ENCODE measurements around the gene CARD11.

Gene CARD11

DNA sequence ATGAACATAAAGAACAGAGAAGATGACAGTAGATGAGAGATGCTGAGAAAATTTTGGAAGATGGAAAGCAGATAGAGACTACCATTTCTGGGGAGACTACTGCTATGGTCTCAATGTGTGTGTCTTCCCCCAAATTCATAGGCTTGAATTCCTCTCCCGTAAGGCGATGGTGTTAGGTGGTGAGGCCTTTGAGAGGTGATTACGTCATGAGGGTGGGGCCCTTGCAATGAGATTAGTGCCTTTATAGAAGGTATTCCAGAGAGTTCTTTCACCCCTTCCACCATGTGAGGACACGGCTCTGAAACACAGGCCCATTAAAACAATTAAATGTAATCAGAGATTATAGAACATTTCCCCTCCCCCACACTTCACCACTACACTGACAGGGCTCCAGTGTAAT is 23.9 kb downstream of the CARD11 start:
- no peak overlapping the region for H3K27ac ChIP-seq
- TF ChIP-seq, protein P1, sequence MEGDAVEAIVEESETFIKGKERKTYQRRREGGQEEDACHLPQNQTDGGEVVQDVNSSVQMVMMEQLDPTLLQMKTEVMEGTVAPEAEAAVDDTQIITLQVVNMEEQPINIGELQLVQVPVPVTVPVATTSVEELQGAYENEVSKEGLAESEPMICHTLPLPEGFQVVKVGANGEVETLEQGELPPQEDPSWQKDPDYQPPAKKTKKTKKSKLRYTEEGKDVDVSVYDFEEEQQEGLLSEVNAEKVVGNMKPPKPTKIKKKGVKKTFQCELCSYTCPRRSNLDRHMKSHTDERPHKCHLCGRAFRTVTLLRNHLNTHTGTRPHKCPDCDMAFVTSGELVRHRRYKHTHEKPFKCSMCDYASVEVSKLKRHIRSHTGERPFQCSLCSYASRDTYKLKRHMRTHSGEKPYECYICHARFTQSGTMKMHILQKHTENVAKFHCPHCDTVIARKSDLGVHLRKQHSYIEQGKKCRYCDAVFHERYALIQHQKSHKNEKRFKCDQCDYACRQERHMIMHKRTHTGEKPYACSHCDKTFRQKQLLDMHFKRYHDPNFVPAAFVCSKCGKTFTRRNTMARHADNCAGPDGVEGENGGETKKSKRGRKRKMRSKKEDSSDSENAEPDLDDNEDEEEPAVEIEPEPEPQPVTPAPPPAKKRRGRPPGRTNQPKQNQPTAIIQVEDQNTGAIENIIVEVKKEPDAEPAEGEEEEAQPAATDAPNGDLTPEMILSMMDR (conservative IDR thresholded peaks at IDR 0.05): no peak
- no peak for TF ChIP-seq ZFX (IDR thresholded peaks at IDR 0.05)

DNA sequence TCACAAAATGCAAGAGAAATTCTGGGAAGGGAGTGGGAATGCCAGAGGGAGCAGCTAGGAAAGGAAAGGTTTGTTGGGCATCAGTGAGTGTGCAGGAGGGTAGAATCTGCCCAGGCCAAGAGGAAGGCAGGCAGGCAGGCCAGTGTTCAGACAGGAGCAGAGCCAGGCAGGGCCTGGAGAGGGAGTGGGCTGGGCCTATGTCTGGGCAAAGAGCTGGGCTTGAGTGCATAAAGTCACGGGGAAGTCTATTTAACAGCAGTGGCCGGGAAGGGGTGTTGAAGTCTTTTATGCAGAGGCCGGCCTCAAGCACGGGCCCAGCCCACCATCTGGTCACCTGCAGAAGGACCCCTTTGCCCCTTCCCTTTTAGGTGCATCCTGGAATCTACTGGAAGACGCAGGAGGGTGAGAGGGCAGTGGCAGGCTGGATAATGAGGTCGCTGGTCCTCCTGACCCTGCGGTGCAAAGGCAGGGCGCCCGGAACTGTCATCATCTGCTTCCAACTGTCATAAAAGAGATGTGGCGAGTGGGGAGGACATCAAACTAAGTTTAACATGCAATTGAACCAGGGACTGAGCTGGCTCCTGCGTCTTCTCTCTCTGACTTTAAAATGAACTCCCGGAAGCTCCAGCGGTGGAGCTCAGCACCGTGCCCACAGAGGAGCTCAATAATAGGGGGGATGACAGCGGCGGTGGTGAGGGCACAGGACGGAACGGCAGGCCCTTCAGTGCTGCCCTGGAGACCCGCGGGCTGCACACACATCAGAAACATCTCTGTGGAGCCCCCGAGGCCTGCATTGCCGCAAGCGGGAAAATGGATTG is 29.5 kb downstream of the CARD11 start:
- TF ChIP-seq ZFX (IDR thresholded peaks at IDR 0.05): no peak
- TF ChIP-seq, protein P1 (conservative IDR thresholded peaks at IDR 0.05): no peak
- H3K27ac ChIP-seq: no peak overlapping the region

DNA sequence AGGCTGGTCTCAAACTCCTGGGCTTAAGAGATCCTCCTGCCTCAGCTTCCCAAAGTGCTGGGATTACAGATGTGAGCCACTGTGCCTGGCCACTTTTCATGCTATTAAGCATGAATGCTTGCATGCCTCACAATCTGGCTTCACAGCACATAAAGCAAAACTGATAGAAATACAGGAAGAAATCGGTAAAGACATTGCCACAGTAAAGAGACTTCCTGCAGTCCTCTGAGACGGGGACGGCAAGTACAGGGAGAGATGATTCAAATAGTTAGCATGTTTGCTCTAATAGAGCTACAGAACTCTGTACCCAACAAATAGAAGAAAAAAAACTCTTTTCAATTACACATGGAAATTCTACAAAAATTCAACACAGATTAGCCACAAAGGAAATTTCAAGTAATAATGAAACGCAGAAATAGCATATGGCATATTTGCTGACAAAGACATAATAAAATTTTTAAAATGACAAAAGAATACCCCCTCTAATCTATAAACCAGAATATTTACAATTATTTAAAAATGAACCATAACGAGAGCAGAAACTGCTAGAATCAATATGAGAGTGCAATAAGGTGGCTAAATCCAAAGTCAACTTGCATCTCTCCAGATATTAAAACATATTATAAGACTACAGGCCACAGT is 32.3 kb downstream of the CARD11 start:
- no peak for TF ChIP-seq ZFX (IDR thresholded peaks at IDR 0.05)
- TF ChIP-seq, protein P1 (conservative IDR thresholded peaks at IDR 0.05): no peak
- H3K27ac ChIP-seq: no peak overlapping the region

DNA sequence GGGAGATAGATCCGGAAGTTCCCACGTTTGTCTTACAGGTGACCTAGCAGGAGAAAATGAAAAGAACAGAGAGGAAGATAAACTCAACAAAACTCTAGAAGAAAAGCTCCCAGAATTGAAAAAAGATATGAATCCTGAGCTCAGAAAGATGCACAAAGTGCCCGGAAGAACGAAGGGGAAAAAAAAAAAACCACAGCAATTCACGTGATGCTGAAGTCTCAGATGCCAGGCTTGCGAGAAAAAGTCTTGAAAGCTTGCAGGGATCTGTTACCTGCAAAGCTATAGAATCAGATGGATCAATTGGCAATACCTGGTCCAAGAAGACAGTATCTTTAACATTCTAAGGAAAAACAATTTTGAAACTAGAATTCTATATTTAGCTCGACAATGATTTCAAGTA is 33.5 kb downstream of the CARD11 start:
- TF ChIP-seq, protein P1 (conservative IDR thresholded peaks at IDR 0.05): no peak
- TF ChIP-seq ZFX (IDR thresholded peaks at IDR 0.05): no peak
- H3K27ac ChIP-seq: no peak overlapping the region

DNA sequence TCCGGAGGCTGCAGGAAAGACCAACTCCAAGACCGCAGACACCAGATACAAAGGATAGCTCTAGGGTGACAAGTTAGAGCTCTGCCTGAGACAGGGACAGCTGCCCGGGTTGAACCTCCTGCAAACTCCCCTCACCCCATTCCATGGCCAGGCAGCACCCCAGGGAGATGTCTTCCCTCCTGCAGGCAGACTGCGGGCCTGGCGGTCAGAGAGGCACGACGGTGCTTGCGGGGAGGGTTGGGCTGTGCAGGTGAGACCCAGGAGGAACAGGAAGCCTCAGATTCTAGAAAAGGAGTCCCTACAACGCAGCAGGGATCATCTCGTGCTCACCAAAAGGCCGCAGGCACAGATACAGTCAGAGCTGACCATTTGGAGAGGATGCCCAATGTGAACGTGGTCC is 34.6 kb downstream of the CARD11 start:
- TF ChIP-seq ZFX (IDR thresholded peaks at IDR 0.05): no peak
- TF ChIP-seq, protein P1 (conservative IDR thresholded peaks at IDR 0.05): no peak
- no peak overlapping the region for H3K27ac ChIP-seq

DNA sequence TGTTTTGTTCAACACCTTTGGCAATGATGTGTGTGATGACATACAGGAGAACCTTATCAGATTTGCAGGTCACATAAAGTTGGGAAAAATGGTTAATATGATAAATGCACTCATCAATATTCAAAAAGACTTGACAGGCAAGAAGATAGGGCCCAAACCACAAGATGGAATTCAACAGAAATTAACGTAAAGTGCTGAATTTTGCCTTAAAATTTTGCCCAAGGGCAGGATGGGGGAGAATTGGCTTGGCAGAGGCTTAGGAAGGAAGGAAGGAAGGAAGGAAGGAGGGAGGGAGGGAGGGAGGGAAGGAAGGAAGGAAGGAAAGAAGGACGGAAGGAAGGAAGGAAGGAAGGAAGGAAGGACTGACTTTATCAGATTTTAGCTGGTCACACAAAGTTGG is 35.3 kb downstream of the CARD11 start:
- no peak for TF ChIP-seq ZFX (IDR thresholded peaks at IDR 0.05)
- TF ChIP-seq, protein P1 (conservative IDR thresholded peaks at IDR 0.05): no peak

DNA sequence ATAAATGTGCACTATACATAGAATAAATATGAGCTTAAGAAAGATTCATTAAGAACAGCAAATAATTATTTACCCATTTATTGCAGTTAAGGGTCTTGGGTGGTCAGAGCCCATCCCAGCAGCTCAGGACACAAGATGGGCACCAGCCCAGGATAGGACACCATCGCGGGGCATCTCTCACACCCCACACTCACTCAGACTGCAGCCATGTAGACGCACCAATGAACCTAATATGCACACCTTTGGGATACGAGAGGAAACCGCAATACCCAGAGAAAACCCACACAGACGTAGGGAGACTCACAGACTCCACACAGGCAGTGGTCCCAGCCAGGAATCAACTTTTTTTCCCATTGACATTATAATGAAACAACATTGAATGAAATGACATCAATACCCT is 36.0 kb downstream of the CARD11 start:
- no peak for TF ChIP-seq ZFX (IDR thresholded peaks at IDR 0.05)
- no peak overlapping the region for H3K27ac ChIP-seq

More for the DNA sequence above, 35.3 kb downstream of the CARD11 start:
- H3K27ac ChIP-seq: no peak overlapping the region
